ENCODE measurements around the gene DGKE. TPM values are rescaled to one million over a fixed set of nuclear protein-coding genes. Genes with fewer than 3 reads are reported as not detected.

The DGKE gene
- total RNA-seq, 1 donor from 2014 or later = 3.3 TPM

- TF ChIP-seq CTCF (IDR thresholded peaks at IDR 0.05; ENCODE audit: unreplicated experiment) = no peak
- Mint-ChIP-seq H3K9me3 (ENCODE audit: low read depth) (no peaks in the 10 kb centered on the region), H3K4me3 (ENCODE audit: low read depth) (no peak overlapping the region), H3K27me3 (peaks cover 16% of the 10 kb centered on the region), H3K36me3 (ENCODE audit: insufficient read depth) (peaks cover 3% of the 10 kb centered on the region), H3K4me1 (ENCODE audit: low read depth) (no peaks in the 10 kb centered on the region), H3K27ac (no peak overlapping the region)
- DNase-seq (ENCODE audit: low spot score, unreplicated experiment) = no peak
These were observed 7.1 kb upstream of the DGKE start for GRCh38 chr17:56826611-56827414.

DNA sequence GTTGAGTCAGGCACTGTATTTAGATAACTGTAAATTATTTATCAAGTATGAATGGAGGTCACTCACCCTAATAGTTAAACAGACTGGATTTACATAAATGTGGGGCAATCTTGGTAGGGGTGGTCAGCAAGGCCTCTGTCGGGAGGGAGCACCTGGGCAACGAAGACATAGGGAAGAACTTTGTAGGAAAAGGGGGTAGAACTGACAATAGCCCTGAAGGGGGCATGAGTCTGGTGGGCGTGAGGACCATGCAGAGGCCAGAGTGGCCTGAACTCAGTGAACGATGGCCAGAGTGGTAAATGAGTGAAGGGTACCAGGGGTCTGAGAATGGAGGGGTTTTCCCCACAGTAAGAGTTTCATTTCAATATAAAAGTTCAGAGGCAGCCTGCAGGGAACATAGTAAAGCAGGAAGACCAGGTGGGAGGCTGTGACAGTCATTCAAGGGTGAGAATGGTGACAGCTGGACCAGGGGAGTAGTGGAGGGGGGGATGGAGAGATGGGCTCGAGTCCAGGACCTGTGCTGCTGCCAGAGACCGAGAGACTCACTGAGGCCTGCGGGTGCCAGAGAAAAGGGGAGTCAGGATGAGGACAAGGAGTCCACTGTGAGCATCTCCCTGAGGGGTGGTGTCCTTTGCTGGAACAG is 3.1 kb upstream of the DGKE start:
- peaks cover 5% of the 10 kb centered on the region for H3K36me3 Mint-ChIP-seq (ENCODE audit: insufficient read depth)
- no peak overlapping the region for H3K27ac Mint-ChIP-seq
- H3K4me3 Mint-ChIP-seq (ENCODE audit: low read depth) = no peak overlapping the region

DNA sequence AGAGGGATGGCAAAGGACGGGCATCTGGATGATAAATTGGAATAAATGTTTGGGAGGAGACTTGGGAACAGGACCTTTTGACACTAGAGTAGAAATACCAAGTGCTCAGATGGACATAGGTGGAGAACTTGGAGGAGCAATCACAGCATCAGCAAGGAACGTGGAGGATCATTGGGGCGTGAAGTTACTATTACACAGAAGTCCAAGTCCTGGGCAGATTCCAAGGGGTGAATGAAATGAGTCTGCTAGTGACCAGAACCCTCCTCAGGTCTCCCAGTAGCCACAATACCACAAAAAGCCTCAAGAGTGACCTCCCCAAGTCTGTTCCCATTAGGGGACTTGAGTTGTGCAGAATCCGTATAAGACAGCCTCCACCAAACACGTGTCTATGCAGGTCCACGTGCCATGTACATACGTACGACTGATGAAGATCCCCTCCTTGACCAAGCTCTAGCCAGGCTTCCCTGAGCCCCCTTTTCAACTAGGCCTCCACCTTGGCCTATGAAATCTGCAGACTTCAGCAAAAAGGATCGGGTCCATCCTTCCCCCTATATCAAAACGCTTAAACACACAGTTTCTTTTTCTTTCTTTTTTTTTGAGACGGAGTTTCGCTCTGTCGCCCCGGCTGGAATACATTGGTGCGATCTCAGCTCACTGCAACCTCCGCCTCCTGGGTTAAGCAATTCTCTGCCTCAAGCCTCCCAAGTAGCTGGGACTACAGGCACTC is 2.4 kb upstream of the DGKE start:
- H3K4me1 Mint-ChIP-seq (ENCODE audit: low read depth) = peaks cover 7% of the 10 kb centered on the region
- no peak overlapping the region for H3K4me3 Mint-ChIP-seq (ENCODE audit: low read depth)
- H3K27me3 Mint-ChIP-seq = peaks cover 37% of the 10 kb centered on the region
- no peaks in the 10 kb centered on the region for H3K9me3 Mint-ChIP-seq (ENCODE audit: low read depth)
- no peak for TF ChIP-seq CTCF (IDR thresholded peaks at IDR 0.05; ENCODE audit: unreplicated experiment)
- H3K36me3 Mint-ChIP-seq (ENCODE audit: insufficient read depth) = peaks cover 5% of the 10 kb centered on the region
- no peak overlapping the region for H3K27ac Mint-ChIP-seq
- no peak for DNase-seq (ENCODE audit: low spot score, unreplicated experiment)

More for the DNA sequence above, 3.1 kb upstream of the DGKE start:
- Mint-ChIP-seq H3K9me3 (ENCODE audit: low read depth) (no peaks in the 10 kb centered on the region), H3K4me1 (ENCODE audit: low read depth) (peaks cover 7% of the 10 kb centered on the region), H3K27me3 (peaks cover 34% of the 10 kb centered on the region)
- no peak for DNase-seq (ENCODE audit: low spot score, unreplicated experiment)
- no peak for TF ChIP-seq CTCF (IDR thresholded peaks at IDR 0.05; ENCODE audit: unreplicated experiment)

- no peak for DNase-seq (ENCODE audit: low spot score, unreplicated experiment)
- Mint-ChIP-seq H3K9me3 (ENCODE audit: low read depth) (no peaks in the 10 kb centered on the region), H3K27me3 (peaks cover 45% of the 10 kb centered on the region), H3K27ac (no peak overlapping the region), H3K4me1 (ENCODE audit: low read depth) (peaks cover 7% of the 10 kb centered on the region), H3K36me3 (ENCODE audit: insufficient read depth) (peaks cover 7% of the 10 kb centered on the region), H3K4me3 (ENCODE audit: low read depth) (peak overlapping the region; percentile 57)
- TF ChIP-seq CTCF (IDR thresholded peaks at IDR 0.05; ENCODE audit: unreplicated experiment) = no peak
These were observed 1.5 kb upstream of the DGKE start for GRCh38 chr17:56832446-56832845.
